Stimulated activated CD8-positive, alpha-beta memory T cell treated with anti-CD3 and anti-CD28 coated beads, Interleukin-2, amount 100 ng/mL, for 48 hours (primary cell): ENCODE results near the gene CCL25.
"Not testable (repeated sequence)": the region's sequence is repeated elsewhere in the genome, so short reads cannot be mapped to it uniquely, and the experiment has no call there.

Experiments used
- DNase-seq, 2 donors: peaks; one replicate each; pipeline ENCODE4 v3.0.0-alpha.2; 2020; ENCODE audit warnings: low read depth in 2 of 2

The CCL25 gene

GRCh38 chr19:8085598-8086408, 33.2 kb downstream of the CCL25 start:
- no peak for DNase-seq

GRCh38 chr19:8086849-8087248, 34.3 kb downstream of the CCL25 start:
- no peak for DNase-seq

GRCh38 chr19:8087876-8088275, 35.3 kb downstream of the CCL25 start:
- DNase-seq: no peak

- no peak for DNase-seq
Observed at GRCh38 chr19:8088752-8089663, 36.4 kb downstream of the CCL25 start.

GRCh38 chr19:8089664-8090601, 37.4 kb downstream of the CCL25 start:
- no peak for DNase-seq

GRCh38 chr19:8090950-8091349, 38.4 kb downstream of the CCL25 start:
- no peak for DNase-seq

- DNase-seq: no peak
Observed at GRCh38 chr19:8093740-8094139, 41.2 kb downstream of the CCL25 start.

- no peak for DNase-seq
Observed at GRCh38 chr19:8094336-8094735, 41.8 kb downstream of the CCL25 start.

GRCh38 chr19:8095354-8095886, 42.9 kb downstream of the CCL25 start:
- no peak for DNase-seq

- no peak for DNase-seq
Observed at GRCh38 chr19:8096071-8096470, 43.5 kb downstream of the CCL25 start.

GRCh38 chr19:8097198-8097597, 44.6 kb downstream of the CCL25 start:
- DNase-seq: no peak

- DNase-seq: no peak
Observed at GRCh38 chr19:8097681-8098567, 45.4 kb downstream of the CCL25 start.

- no peak for DNase-seq
Observed at GRCh38 chr19:8101311-8101710, 48.8 kb downstream of the CCL25 start.

- DNase-seq: not testable (repeated sequence)
Observed at GRCh38 chr19:8101910-8102309, 49.4 kb downstream of the CCL25 start.

- no peak for DNase-seq
Observed at GRCh38 chr19:8105471-8105870, 52.9 kb downstream of the CCL25 start.

- DNase-seq: no peak
Observed at GRCh38 chr19:8107301-8107903, 54.8 kb downstream of the CCL25 start.

GRCh38 chr19:8108560-8109445, 56.2 kb downstream of the CCL25 start:
- no peak for DNase-seq

- no peak for DNase-seq
Observed at GRCh38 chr19:8109455-8109854, 56.9 kb downstream of the CCL25 start.
